HUES64 (cell line): ENCODE measurements around the gene BTBD18. TPM values are rescaled to one million over a fixed set of nuclear protein-coding genes. Genes with fewer than 3 reads are reported as not detected.

Source experiments
- H3K27ac ChIP-seq: 2 replicates; pipeline ENCODE4 v1.7.0; 2013; ENCODE audit warnings: low read depth, low read length, inconsistent platforms
- H3K27me3 ChIP-seq: 2 replicates; pipeline ENCODE4 v1.6.1; 2013; ENCODE audit warnings: mild to moderate bottlenecking, low read length; ENCODE audit not compliant: insufficient read depth
- H3K36me3 ChIP-seq: 2 replicates; pipeline ENCODE4 v1.6.1; 2013; ENCODE audit warnings: mild to moderate bottlenecking, low read length; ENCODE audit not compliant: insufficient read depth
- H3K4me1 ChIP-seq: 2 replicates; pipeline ENCODE4 v1.6.1; 2013; ENCODE audit warnings: mild to moderate bottlenecking, low read length, moderate library complexity; ENCODE audit not compliant: insufficient read depth
- H3K4me3 ChIP-seq: 2 replicates; pipeline ENCODE4 v1.5.1; 2013; ENCODE audit warnings: mild to moderate bottlenecking, low read length, moderate library complexity
- H3K9ac ChIP-seq: 2 replicates; pipeline ENCODE4 v1.6.1; 2013; ENCODE audit warnings: mild to moderate bottlenecking, low read depth, low read length
- H3K9me3 ChIP-seq: 2 replicates; pipeline ENCODE4 v1.6.1; 2013; ENCODE audit warnings: low read depth, low read length; ENCODE audit not compliant: insufficient read depth
- WGBS: fragments of 150-250, 120-280 bp; methylation state at CpG from one replicate; pipeline ENCODE4 v1.1.7; 2013; ENCODE audit warnings: missing lambda C conversion rate; 5-methylcytosine and 5-hydroxymethylcytosine counted together
- polyA plus RNA-seq, 2 experiments: library from polyadenylated mRNA; stranded (reverse); fragments of 50-300 nt; gene quantifications; one replicate each; pipeline ENCODE4 v1.2.3, GENCODE V29; 2013

Gene BTBD18, protein sequence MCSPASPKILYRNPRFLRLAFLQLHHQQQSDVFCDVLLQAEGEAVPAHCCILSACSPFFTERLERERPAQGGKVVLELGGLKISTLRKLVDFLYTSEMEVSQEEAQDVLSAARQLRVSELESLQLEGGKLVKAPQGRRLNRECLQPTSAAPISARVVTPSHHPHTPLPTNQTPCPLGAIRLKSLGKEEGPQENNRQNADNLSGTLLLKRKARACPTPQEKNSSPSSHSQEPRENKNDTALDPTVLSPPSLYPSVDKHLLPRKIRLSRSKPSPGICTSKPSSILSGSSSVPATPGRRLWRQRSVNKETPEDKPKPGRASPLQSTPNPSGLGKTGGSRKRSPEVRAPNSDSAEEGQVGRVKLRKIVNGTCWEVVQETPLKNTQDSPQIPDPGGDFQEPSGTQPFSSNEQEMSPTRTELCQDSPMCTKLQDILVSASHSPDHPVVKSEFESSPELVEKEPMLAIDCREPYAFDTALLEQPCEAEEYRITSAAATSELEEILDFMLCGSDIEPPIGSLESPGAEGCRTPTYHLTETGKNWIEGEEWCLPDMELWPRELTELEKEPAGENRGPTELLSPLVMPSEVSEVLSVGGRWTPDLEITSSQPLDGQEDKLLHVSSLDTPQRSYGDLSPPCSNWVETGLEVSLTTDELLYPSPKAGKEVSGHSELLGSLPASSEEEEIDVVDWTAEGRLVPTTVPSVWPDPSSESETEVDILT
- not detected for polyA plus RNA-seq (2013, experiment 1 of 2)
- polyA plus RNA-seq (2013, experiment 2 of 2), result not detected

DNA sequence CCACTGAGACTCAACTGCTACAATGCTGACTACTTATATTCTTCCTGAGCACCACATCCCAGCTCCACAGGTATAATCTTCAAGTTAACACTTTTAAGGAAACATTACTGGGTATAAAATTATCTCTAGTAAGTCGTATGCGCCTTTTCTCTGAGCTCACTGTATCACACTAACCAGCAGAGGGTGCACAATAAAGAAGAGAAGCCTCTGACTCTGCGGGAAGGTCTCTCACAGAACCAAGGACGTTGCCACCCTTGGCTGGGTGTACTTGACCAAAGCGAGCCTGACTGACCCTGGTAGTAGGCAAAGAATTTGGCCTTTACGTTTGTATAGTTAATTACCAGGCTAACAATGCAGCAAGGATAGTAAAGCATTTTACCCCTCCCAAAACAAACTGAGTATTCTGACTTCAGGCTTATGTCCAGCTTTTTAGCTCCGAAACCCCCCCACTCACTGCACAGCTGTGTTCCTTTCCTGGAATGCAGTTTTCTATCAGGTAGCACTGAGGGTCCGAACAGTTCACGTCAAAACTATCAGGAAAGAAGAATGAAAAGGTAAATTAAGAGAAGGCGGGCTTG is at the start of gene BTBD18:
BTBD18 (minus strand) TSS at position 144 of the 578 bp plus-strand sequence. CDS start 631 bp downstream, outside the sequence.
- Histone ChIP-seq H3K27me3 (no peaks in the 10 kb centered on the region), H3K36me3 (0 out of 2 replicates have a peak, but pooled peaks cover under 1% of the 10 kb centered on the region), H3K4me1 (peaks cover 3% of the 10 kb centered on the region; the same call in 1 of the 2 replicates), H3K27ac (no peak within 1 kb of the TSS), H3K4me3 (no peak within 1 kb of the TSS), H3K9me3 (no peaks in the 10 kb centered on the region), H3K9ac (no peak within 1 kb of the TSS)
- 63% methylated on average over 10 of the region's 10 CpGs for WGBS

DNA sequence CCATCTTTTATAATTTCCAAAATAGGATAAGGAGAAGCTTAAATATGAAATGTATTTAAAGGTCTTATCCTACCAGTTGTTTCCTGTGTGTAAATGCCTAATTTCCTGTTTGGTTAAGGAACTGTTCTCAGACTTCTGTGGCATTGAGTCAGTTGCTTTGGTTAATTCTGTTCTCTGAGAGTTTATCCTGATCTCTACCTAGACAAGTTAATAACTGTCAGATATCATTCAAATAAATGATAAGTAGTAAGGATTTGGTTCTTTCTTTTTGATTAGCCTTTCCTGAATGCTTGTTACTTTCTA is 49.5 kb upstream of the BTBD18 start:
- Histone ChIP-seq H3K9me3 (no peaks in the 10 kb centered on the region), H3K9ac (no peak overlapping the region), H3K4me3 (no peak overlapping the region), H3K27ac (no peak overlapping the region), H3K27me3 (no peaks in the 10 kb centered on the region), H3K36me3 (peaks cover 73% of the 10 kb centered on the region), H3K4me1 (peaks cover 6% of the 10 kb centered on the region; the same call in 1 of the 2 replicates)

DNA sequence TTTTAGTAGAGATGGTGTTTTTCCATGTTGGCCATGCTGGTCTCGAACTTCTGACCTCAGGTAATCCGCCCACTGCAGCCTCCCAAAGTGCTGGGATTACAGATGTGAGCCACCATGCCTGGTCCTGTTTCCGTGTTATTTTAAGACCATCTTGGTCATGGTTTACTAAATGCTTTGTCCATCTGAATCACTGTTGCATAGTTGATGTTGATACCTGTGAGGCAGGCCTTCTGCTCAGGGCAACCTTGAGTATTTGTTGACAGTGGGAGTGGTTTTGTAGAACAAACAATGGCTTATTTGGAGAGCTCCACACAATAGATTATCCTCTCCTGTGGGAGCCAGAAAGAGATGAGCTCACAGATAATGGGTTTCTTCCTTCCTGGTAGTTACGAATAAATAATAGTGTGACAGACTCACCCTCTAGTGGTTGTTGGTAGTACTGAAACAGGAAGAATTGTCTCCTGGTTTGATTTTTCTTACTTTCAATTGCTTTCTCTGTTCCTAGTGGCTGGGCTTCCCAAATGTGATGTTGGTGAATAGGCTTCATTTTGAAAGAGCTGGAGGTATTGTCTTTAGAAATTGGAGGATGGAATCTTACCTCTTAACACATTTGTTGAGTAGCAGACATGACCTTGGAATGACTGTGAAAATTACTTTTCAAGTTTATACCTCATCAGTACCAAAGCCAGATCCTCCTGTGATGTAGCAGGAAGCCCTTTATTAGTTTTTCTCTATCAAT is 49.0 kb upstream of the BTBD18 start:
- WGBS, result 81% methylated on average over 3 of the region's 4 CpGs

DNA sequence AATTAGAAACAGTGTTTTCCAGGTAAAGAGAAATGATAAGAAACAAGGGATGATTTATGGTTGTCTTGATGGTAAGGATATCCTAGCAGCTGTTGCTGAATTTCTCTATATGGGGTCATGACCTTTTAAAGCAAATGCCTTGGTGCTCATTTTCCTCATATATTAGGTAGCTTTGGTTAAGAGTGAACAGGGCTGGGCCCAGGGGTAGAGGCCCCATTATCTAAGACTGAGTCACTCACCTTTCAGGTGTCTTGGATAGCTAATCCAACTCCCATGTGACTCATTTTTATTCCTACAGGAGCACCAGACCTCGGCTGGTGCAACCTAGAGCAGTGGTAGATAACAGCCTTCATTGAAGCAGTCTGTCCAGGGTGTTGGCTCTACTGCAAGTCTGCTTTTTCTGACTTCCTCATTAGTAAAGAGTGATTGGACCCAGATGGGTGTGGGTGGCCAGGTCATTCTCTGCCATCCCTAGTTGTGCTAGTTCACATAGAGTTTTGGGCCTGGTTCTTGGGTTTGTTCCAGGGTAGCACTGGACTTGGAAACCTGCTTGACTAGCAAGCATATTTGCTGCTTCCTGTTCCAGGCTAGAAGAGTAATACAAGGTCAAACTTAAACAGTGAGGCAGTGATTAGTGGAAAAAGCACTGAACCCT is 47.4 kb upstream of the BTBD18 start:
- H3K27me3 ChIP-seq, result no peaks in the 10 kb centered on the region
- no peak overlapping the region for H3K4me3 ChIP-seq
- WGBS, result 78% methylated on average over 1 of the region's 1 CpG
- no peaks in the 10 kb centered on the region for H3K9me3 ChIP-seq
- peak overlapping the region; percentile 50; the same call in 1 of the 2 replicates for H3K27ac ChIP-seq
- peaks cover 6% of the 10 kb centered on the region; the same call in 1 of the 2 replicates for H3K4me1 ChIP-seq
- peaks cover 70% of the 10 kb centered on the region for H3K36me3 ChIP-seq
- no peak overlapping the region for H3K9ac ChIP-seq

More for the DNA sequence above, 49.0 kb upstream of the BTBD18 start:
- no peak overlapping the region for H3K9ac ChIP-seq
- no peaks in the 10 kb centered on the region for H3K27me3 ChIP-seq
- no peak overlapping the region for H3K4me3 ChIP-seq
- no peaks in the 10 kb centered on the region for H3K9me3 ChIP-seq
- H3K4me1 ChIP-seq, result peaks cover 6% of the 10 kb centered on the region; the same call in 1 of the 2 replicates
- peaks cover 73% of the 10 kb centered on the region for H3K36me3 ChIP-seq
- peak overlapping the region; percentile 64; the same call in 1 of the 2 replicates for H3K27ac ChIP-seq

DNA sequence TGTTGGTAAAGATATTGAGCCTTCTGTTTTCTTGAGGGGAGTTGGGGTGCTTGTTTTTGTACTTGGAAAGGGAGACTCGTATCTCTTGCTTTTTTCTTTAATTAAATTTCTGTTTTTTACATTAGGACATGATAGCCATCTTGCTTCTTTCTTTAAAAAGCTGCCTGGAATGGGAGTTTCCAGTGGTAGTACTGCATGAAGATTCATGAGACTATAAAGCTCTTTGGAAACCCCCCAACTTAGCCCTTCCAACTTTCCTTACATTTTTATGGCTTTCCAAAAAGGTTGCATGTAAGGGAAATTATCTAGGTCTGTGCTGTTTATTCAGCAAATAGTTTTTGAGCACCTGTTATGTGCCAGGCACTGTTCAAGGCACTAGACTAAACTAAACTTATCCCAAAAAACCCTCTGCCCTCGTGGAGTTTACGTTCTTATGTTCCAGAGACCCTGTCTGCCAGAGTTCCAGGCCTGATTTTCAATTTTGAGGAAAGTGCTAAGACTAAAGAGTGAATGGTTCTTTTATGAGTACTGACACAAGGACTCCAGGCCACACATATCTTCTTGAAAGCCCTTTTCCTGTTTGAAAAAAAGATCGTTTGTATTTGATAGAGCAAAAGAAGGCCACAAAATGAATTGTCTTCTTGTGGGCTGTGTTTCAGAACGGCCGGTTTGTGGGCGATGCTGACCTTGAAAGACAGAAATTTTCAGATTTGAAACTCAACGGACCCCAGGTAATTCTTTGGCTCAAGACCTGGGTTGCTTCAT is 41.9 kb upstream of the BTBD18 start:
- Histone ChIP-seq H3K9ac (no peak overlapping the region), H3K9me3 (no peaks in the 10 kb centered on the region), H3K27ac (no peak overlapping the region; the same call in 1 of the 2 replicates), H3K36me3 (peaks cover 64% of the 10 kb centered on the region), H3K4me1 (peaks cover 15% of the 10 kb centered on the region; the same call in 1 of the 2 replicates), H3K27me3 (no peaks in the 10 kb centered on the region), H3K4me3 (no peak overlapping the region)
- WGBS, result 96% methylated on average over 8 of the region's 8 CpGs

DNA sequence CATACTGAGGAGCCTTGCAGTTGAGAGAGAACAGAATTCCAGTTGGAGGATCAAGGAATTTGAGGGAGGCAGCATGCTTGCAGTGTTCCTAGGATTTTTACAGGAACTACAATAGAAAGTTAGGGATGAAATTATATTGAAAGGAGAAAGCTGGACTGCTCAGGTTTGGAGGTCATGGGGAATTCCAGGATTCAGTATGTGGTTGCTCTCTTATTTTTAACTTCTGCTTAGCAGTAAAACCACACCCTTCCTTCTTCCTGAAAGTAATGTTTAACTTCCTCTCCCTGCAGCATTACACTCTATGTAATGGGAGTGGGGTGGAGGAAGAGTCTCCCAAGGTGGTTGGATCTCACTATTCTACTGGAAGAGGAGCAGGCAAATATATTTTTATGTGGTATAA is 41.3 kb upstream of the BTBD18 start:
- Histone ChIP-seq H3K9me3 (no peaks in the 10 kb centered on the region), H3K4me1 (peaks cover 21% of the 10 kb centered on the region), H3K4me3 (no peak overlapping the region), H3K27ac (no peak overlapping the region; the same call in 1 of the 2 replicates), H3K9ac (no peak overlapping the region), H3K36me3 (peaks cover 58% of the 10 kb centered on the region), H3K27me3 (no peaks in the 10 kb centered on the region)

DNA sequence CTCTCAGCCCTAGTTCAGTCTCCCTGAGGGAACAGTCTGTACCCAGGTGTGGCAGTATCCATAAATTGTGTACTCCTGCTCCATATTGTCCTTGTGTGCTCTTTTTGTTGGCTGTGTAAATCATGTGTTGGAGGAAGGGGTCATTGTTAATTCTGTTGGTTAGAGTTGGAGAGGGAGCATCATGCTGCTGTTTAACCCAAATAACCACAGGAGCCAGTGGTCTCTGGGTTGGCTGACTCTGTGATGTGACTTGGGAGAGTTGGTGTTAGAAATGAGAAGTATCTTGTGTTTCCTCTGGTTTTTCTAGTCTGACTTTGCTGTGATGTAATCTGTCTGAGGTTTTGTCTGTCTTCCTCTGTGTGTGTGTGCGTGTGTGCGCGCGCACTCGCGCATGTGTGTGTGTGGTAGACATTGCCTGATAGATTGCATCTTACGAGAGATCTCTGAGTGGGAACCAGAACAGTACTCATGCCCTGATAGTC is 40.5 kb upstream of the BTBD18 start:
- Histone ChIP-seq H3K9me3 (no peaks in the 10 kb centered on the region), H3K4me1 (peaks cover 29% of the 10 kb centered on the region), H3K4me3 (no peak overlapping the region), H3K36me3 (peaks cover 55% of the 10 kb centered on the region), H3K9ac (no peak overlapping the region), H3K27me3 (no peaks in the 10 kb centered on the region), H3K27ac (no peak overlapping the region)
- 100% methylated on average over 7 of the region's 7 CpGs for WGBS

DNA sequence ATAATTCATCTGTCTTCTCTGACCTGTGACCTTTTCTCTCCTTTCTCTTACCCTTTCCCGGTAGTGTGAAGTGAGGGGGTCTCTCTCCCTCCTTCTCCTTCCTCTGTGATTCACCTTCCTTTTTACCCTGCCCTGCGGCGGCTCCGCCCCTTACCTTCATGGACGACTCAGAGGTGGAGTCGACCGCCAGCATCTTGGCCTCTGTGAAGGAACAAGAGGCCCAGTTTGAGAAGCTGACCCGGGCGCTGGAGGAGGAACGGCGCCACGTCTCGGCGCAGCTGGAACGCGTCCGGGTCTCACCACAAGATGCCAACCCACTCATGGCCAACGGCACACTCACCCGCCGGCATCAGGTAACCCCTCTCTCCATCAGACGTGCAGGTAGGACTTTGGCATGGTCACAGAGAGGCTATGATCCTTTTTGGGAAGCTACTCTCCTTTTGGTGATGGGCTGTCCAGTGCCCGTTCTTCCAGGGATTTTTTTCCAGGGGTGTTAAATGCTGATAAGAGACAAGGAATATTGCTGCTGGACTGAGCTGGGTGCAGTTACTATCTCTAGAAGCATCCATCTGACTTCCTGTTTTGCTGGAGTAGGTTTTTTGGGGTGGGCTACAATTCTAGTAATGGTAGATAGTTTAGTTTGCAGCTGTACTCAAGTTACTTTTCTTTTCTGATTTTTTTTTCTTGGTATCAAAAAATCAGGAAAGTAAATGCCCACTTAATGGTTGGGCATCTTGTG is 39.9 kb upstream of the BTBD18 start:
- Histone ChIP-seq H3K4me1 (peaks cover 32% of the 10 kb centered on the region), H3K27me3 (no peaks in the 10 kb centered on the region), H3K27ac (no peak overlapping the region), H3K4me3 (no peak overlapping the region), H3K9ac (no peak overlapping the region), H3K36me3 (peaks cover 50% of the 10 kb centered on the region), H3K9me3 (no peaks in the 10 kb centered on the region)
- WGBS, result 90% methylated on average over 21 of the region's 22 CpGs

DNA sequence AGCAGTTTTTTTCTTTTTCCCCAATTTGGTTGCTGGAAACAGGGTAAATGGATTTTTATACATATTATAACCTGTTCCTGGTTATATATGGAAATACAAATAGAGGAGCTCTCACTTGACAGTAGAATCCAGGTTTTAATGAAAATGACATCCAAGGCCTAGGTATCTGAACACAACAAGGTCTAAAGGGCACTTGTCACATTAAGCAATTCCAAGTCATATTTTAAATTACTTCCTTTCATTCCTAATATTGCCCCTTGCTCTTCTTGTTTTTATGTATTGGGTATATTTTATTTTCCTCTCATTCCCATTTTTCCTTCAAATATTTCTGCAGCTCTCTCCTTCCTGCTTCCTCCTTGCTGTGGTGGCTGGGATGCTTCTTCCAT is 37.1 kb upstream of the BTBD18 start:
- no peak overlapping the region for H3K4me3 ChIP-seq
- H3K9ac ChIP-seq, result no peak overlapping the region
- H3K9me3 ChIP-seq, result no peaks in the 10 kb centered on the region
- H3K36me3 ChIP-seq, result peaks cover 25% of the 10 kb centered on the region
- peaks cover 32% of the 10 kb centered on the region for H3K4me1 ChIP-seq
- H3K27ac ChIP-seq, result no peak overlapping the region
- no peaks in the 10 kb centered on the region for H3K27me3 ChIP-seq
